GM12878 (cell line): Measurements from ENCODE around the gene CPT1C. TPM values are rescaled to one million over a fixed set of nuclear protein-coding genes. Genes with fewer than 3 reads are reported as not detected.
A peak's percentile ranks its signal among the peaks of the same experiment; 100 is the strongest.

Source experiments
- ATAC-seq: fragments of 200-7000 bp; cut with Tn5 transposase; 3 replicates; pipeline ENCODE4 v1.9.1; 2020; ENCODE audit warnings: mild to moderate bottlenecking, moderate library complexity
- BruUV-seq: library from RNA; stranded (reverse); fragments of 400-500 nt; replicated peaks from 2 replicates; lab custom pipeline; 2021; lab: Mats Ljungman, UMichigan
- CTCF ChIA-PET: fragments of 300-600 bp; sonication (Branson Sonifier 250); formaldehyde crosslinking; extraction: SDS; loops from one replicate; lab custom pipeline; 2021; ENCODE audit warnings: inconsistent platforms; lab: Yijun Ruan, JAX
- POLR2A ChIA-PET: fragments of 350-600 bp; formaldehyde crosslinking; extraction: SDS; loops from one replicate; lab custom pipeline; 2021; ENCODE audit warnings: inconsistent platforms; lab: Charles Lee
- RAD21 ChIA-PET: fragments of 300-600 bp; sonication (Branson Sonifier 250); formaldehyde crosslinking; loops from one replicate; lab custom pipeline; 2023; ENCODE audit warnings: antibody characterized with exemption; ENCODE audit not compliant: unreplicated experiment; lab: Charles Lee
- SMC1A ChIA-PET: fragments of 300-600 bp; sonication (Branson Sonifier 250); formaldehyde crosslinking; loops from one replicate; lab custom pipeline; 2023; ENCODE audit not compliant: unreplicated experiment, uncharacterized antibody; lab: Charles Lee
- DNase-seq: peaks from one replicate; pipeline ENCODE4 v3.0.0-alpha.2; 2011; ENCODE audit warnings: low read depth, low spot score
- FAIRE-seq: peaks from 3 replicates; lab custom pipeline; 2011; peaks lifted over from hg19 to GRCh38; lab: Jason Lieb, UNC
- H2AFZ ChIP-seq: 2 replicates; pipeline ENCODE4 v1.6.0; 2011; ENCODE audit warnings: low read depth, low read length, control low read depth; ENCODE audit not compliant: control insufficient read depth
- H3K27ac ChIP-seq: 2 replicates; pipeline ENCODE4 v1.5.1; 2011; ENCODE audit warnings: control low read depth; ENCODE audit not compliant: control insufficient read depth, insufficient read depth
- H3K27me3 ChIP-seq, 2 experiments: replicated peaks in 1 of 2; 2 replicates each; pipeline versions ENCODE4 v1.6.0 to v1.6.1; 2011; ENCODE audit warnings: low read length in 1 of 2; ENCODE audit not compliant: control insufficient read depth in 2 of 2, insufficient read depth in 2 of 2
- H3K36me3 ChIP-seq, 2 experiments: 2 replicates each; pipeline ENCODE4 v1.5.1; 2011; ENCODE audit warnings: low read length in 1 of 2; ENCODE audit not compliant: control insufficient read depth in 2 of 2, insufficient read depth in 2 of 2
- H3K4me1 ChIP-seq: 2 replicates; pipeline ENCODE4 v1.6.1; 2011; ENCODE audit warnings: mild to moderate bottlenecking, low read length, moderate library complexity, mixed read lengths; ENCODE audit not compliant: control insufficient read depth, insufficient read depth
- H3K4me2 ChIP-seq: 2 replicates; pipeline ENCODE4 v1.6.0; 2011; ENCODE audit warnings: control low read depth; ENCODE audit not compliant: control insufficient read depth, insufficient read depth
- H3K4me3 ChIP-seq: fragments of 200-600 bp; sonication (generic); 2 replicates; pipeline ENCODE4 v1.5.1; 2016
- H3K79me2 ChIP-seq: 2 replicates; pipeline ENCODE4 v1.6.0; 2011; ENCODE audit warnings: low read length; ENCODE audit not compliant: control insufficient read depth, insufficient read depth
- H3K9ac ChIP-seq: 2 replicates; pipeline ENCODE4 v1.8.0; 2011; ENCODE audit warnings: low read length, control low read depth, mixed read lengths; ENCODE audit not compliant: control insufficient read depth, insufficient read depth
- H3K9me3 ChIP-seq: replicated peaks from 3 replicates; pipeline ENCODE4 v1.5.1; 2011; ENCODE audit warnings: mild to moderate bottlenecking, low read length; ENCODE audit not compliant: control insufficient read depth, insufficient read depth
- H4K20me1 ChIP-seq: 2 replicates; pipeline ENCODE4 v1.6.0; 2011; ENCODE audit not compliant: control insufficient read depth, insufficient read depth
- ASH2L ChIP-seq: fragments of 300-600, 200-600 bp; sonication (generic); IDR thresholded peaks from 2 replicates; pipeline ENCODE4 v1.6.1; 2017; ENCODE audit warnings: low read depth, mild to moderate bottlenecking, borderline replicate concordance
- BRCA1 ChIP-seq: IDR thresholded peaks from 2 replicates; pipeline ENCODE4 v1.6.1; 2011; ENCODE audit warnings: low read depth, low read length, improper control_type of control experiment
- FOXM1 ChIP-seq: IDR thresholded peaks from 2 replicates; pipeline ENCODE4 v1.6.1; 2012; ENCODE audit warnings: low read depth, mild to moderate bottlenecking, inconsistent platforms, low read length, moderate library complexity
- IKZF1 ChIP-seq: fragments of 450-650 bp; conservative IDR thresholded peaks from 2 replicates; pipeline ENCODE4 v1.6.1; 2017; ENCODE audit warnings: antibody characterized with exemption, mild to moderate bottlenecking
- KAT2A ChIP-seq: conservative IDR thresholded peaks from 2 replicates; pipeline ENCODE4 v1.6.1; 2011; ENCODE audit warnings: low read depth, low read length; ENCODE audit not compliant: control insufficient read depth
- MXI1 ChIP-seq: fragments of 150-350 bp; IDR thresholded peaks from 2 replicates; pipeline ENCODE4 v1.6.1; 2011; ENCODE audit warnings: low read depth, mild to moderate bottlenecking, inconsistent platforms, low read length, improper control_type of control experiment
- NFYA ChIP-seq: IDR thresholded peaks from 2 replicates; pipeline ENCODE4 v1.6.1; 2011; ENCODE audit warnings: low read depth, mild to moderate bottlenecking, low read length, improper control_type of control experiment, borderline replicate concordance
- PAX5 ChIP-seq: IDR thresholded peaks from 2 replicates; pipeline ENCODE4 v1.6.1; 2011; ENCODE audit warnings: low read depth, low read length, borderline replicate concordance
- SUZ12 ChIP-seq: fragments of 200-600 bp; sonication (generic); IDR thresholded peaks from one replicate; pipeline ENCODE4 v1.6.1; 2018; ENCODE audit warnings: antibody characterized with exemption, mild to moderate bottlenecking; ENCODE audit not compliant: unreplicated experiment
- WGBS: methylation state at CpG from one replicate; pipeline ENCODE4 v1.1.6; 2016; ENCODE audit warnings: low lambda C conversion rate; ENCODE audit not compliant: insufficient replicate concordance, insufficient coverage; ENCODE audit errors: missing lambda C conversion rate; 5-methylcytosine and 5-hydroxymethylcytosine counted together
- in situ Hi-C: fragments of 300-500 bp; cut with MboI; formaldehyde crosslinking; loops from 9 replicates; pipeline ENCODE4 v1.14.3; 2018; ENCODE audit warnings: mixed read lengths
- intact Hi-C: fragments of 100-400 bp; cut with micrococcal nuclease; formaldehyde crosslinking; loops from one replicate; pipeline ENCODE4 v1.14.2; 2022; ENCODE audit not compliant: unreplicated experiment
- polyA plus RNA-seq, 11 experiments: library from polyadenylated mRNA; depleted of rRNA in 4 of 11; unstranded in 6 of 11; stranded (reverse) in 5 of 11; fragments of >200 nt; fragmentation: Nextera tagmentation in 4 of 11; fragmentation: Illumina TruSeq in 1 of 11; extraction: Ambion mirVana in 4 of 11; extraction: Trizol in 1 of 11; gene quantifications; 1 replicate in 1 of 11; 2 replicates in 10 of 11; pipeline versions ENCODE4 v1.2.1 to v1.2.3, GENCODE V29; 2011 to 2016; ENCODE audit warnings: inconsistent platforms in 2 of 11, missing spikeins in 2 of 11, low read depth in 1 of 11
- total RNA-seq, 4 experiments: library from RNA; depleted of rRNA in 3 of 4; stranded (reverse); fragments of >200 nt in 3 of 4; fragmentation: Illumina TruSeq in 1 of 4; extraction: Trizol in 1 of 4; gene quantifications; 2 replicates each; pipeline versions ENCODE4 v1.2.1 to v1.2.3, GENCODE V29; 2013 to 2021
- TF ChIP-seq, protein P1 (sequence below): IDR thresholded peaks from 2 replicates; pipeline ENCODE4 v1.6.1; 2011; ENCODE audit warnings: borderline replicate concordance, low read depth, mild to moderate bottlenecking, moderate library complexity, low read length; ENCODE audit not compliant: insufficient read depth, poor library complexity, severe bottlenecking

CPT1C gene
- total and polyA plus RNA-seq, 10 of the 15 experiments (the other 5 are each of a cell fraction or from before 2014, with no cell fraction given) = 0.04 to 0.56 (median 0.21) TPM; not detected in 3

DNA sequence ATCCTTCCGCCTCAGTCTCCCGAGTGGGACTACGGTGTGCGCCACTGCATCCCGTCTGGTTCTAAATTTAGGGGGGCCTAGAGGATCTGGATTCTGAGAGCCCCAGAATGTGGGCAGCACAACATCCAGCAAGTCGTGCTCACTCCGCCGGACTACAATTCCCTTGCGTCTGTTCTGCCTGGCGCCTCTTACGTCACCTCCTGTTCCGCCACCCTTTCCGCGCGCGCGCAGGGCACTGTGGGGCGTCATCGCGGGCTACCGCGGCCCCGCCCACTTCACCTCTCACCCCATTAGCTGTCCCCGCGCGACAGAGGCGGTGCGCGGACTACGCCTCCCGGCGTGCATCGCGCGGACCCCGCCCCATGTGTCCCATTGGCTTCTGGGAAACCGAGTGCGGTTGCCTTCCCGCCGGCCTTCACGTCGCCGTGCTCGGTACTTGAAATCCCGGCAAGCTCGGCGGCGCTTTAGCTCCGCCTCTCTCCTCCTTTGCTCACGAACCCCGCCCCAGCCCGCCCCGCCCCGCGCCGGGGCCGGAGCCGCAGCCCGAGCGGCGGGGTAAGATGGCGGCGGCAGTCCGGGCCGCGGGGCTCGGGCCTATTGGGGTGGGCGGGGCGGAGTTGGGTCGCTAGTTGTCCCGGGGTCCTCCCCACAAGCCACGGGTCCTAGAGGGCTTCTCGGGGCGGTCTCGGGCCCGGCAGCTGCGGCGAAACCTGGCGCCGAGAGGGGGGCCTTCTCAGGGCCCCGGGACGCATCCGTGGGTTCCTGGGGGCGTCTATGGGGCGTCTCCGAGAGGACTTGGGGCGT is 49.0 kb upstream of the CPT1C start, which contains the start of gene SCAF1 (continued):
- TF ChIP-seq NFYA (no peak), KAT2A (no peak), IKZF1 (peak; percentile 100), BRCA1 (no peak; the same call in 1 of the 2 replicates), ASH2L (no peak), PAX5 (no peak; the same call in 1 of the 2 replicates), FOXM1 (no peak)
- TF ChIP-seq, protein P1, sequence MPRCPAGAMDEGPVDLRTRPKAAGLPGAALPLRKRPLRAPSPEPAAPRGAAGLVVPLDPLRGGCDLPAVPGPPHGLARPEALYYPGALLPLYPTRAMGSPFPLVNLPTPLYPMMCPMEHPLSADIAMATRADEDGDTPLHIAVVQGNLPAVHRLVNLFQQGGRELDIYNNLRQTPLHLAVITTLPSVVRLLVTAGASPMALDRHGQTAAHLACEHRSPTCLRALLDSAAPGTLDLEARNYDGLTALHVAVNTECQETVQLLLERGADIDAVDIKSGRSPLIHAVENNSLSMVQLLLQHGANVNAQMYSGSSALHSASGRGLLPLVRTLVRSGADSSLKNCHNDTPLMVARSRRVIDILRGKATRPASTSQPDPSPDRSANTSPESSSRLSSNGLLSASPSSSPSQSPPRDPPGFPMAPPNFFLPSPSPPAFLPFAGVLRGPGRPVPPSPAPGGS = no peak

DNA sequence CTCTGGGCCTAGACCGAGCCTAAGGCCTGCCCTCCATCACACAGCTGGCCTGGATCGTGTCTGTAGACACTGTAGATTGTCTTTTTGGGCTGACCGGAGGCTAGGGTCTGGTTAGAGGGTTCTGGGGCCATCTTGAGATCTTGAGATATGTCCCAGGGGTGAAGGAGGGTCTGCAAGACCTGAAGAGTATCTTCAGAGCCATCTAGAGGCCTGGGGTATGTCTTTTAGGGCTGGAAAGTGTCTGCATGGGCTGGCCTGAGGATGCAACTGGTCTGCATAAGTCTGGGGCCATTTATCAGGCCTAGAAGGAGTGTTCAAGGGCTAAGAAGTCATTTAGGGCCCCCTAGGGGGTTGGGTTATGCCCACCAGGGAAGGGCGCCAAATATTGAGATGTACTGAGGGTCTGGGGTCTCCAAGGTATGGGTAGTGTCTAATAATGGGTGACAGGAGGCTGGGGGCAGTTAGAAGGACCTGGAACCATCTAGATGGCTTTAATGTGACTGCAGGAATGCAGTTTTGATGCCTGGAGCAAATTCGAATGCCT is 48.4 kb upstream of the CPT1C start:
- WGBS = 1% methylated on average over 5 of the region's 5 CpGs
- ChIA-PET POLR2A (interaction anchor here (0.8 to 6.5 kb wide), 9 partner anchors 12 to 227 kb away, joined by 3 to 200 read pairs (median 6); partner anchors contain the start of genes AP2A1, BCL2L12, IRF3 and NOSIP), SMC1A (interaction anchor here (0.9 to 1.9 kb wide), 5 partner anchors 20 to 37 kb away, joined by 3 to 9 read pairs (median 5); partner anchors contain the start of genes BCL2L12 and IRF3), CTCF (interaction anchor here (1.3 to 5.1 kb wide), 4 partner anchors 22 to 72 kb away, joined by 6 to 130 read pairs (median 12); partner anchors contain the start of genes BCL2L12, IRF3 and PRMT1), RAD21 (interaction anchor here (1.0 to 5.1 kb wide), 6 partner anchors 22 to 200 kb away, joined by 3 to 131 read pairs (median 5); partner anchors contain the start of genes AP2A1, BCL2L12, IRF3 and PRMT1)
- peak overlapping the region; percentile 97 for H3K9ac ChIP-seq
- no peak for ATAC-seq
- peak overlapping the region; percentile 86 for H3K4me3 ChIP-seq
- H2AFZ ChIP-seq = peak overlapping the region; percentile 57
- peaks cover 18% of the 10 kb centered on the region for H3K4me1 ChIP-seq
- TF ChIP-seq MXI1 (no peak), SUZ12 (no peak)
- H3K36me3 ChIP-seq = peaks cover 0 to 5% of the 10 kb centered on the region in 2 experiments; a peak in 3 of 4 replicates
- H3K9me3 ChIP-seq = no peaks in the 10 kb centered on the region
- H3K79me2 ChIP-seq = peaks cover 36% of the 10 kb centered on the region
- no peak for FAIRE-seq
- H3K27me3 ChIP-seq = no peaks in the 10 kb centered on the region
- no peaks in the 10 kb centered on the region for H4K20me1 ChIP-seq
- intact Hi-C loops = loop anchor here (2.0 to 5.0 kb wide), 2 partner anchors 22 to 50 kb away; partner anchors contain the start of genes BCL2L12, IRF3 and PRR12
- no TSS peak for BruUV-seq
- H3K27ac ChIP-seq = peak overlapping the region; percentile 86
- in situ Hi-C loops = no loop called here
- peak overlapping the region; percentile 62 for H3K4me2 ChIP-seq
- DNase-seq = no peak
